HTR-8/SVneo (cell line): ENCODE data around the gene NSRP1.
"Not testable (repeated sequence)": the region's sequence is repeated elsewhere in the genome, so short reads cannot be mapped to it uniquely, and the experiment has no call there.

Experiments used
- DNase-seq: peaks from one replicate; pipeline ENCODE4 v3.0.0; 2011; ENCODE audit warnings: low spot score, mixed read lengths; ENCODE audit not compliant: insufficient read length
- FAIRE-seq: peaks from 2 replicates; lab custom pipeline; 2011; peaks lifted over from hg19 to GRCh38; lab: Jason Lieb, UNC

Gene NSRP1

DNA sequence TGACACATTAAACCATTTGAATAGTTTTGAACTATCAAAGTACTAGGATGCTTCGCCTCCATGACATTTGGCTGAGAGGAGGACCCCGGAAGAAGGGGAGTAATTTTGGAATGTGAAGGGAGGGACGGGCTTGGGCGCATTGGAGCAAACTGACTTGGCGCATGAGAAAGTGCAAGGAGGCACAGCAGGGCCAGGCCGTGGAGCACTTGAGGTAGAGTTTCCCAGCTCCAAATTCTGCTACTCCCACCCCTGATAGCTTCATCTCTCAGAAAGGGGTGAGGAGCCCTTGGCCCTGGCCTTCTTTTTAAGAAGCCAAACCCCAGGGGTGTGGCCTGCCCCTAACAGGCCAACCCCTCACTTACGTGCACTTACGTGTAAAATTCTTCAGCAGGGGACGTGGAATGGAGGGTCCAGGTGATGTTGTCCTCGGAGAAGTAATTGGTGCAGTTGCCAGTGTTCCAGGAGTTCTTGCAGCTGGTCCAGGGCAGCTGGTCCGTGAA is 101.2 kb downstream of the NSRP1 start:
- DNase-seq: no peak
- no peak for FAIRE-seq

DNA sequence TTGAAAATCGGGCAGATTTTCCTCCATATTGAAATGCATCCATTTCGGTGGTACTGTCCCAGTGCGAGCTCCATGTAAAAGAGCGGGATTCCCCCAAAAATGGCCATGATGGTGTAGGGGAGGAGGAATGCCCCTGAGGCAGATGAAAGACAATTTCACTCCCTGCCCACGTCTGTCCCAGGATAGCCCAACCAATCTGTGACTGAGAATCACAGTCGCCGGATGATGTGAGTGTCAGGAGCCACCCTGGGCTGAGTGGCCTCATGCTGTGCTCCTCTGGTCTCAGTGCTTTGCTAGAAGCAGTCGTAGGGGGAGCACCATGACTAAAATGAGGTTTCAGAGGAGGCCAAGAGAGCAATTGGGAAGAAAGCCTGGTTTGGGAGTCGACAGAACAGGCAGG is 102.2 kb downstream of the NSRP1 start:
- no peak for DNase-seq
- FAIRE-seq: no peak

DNA sequence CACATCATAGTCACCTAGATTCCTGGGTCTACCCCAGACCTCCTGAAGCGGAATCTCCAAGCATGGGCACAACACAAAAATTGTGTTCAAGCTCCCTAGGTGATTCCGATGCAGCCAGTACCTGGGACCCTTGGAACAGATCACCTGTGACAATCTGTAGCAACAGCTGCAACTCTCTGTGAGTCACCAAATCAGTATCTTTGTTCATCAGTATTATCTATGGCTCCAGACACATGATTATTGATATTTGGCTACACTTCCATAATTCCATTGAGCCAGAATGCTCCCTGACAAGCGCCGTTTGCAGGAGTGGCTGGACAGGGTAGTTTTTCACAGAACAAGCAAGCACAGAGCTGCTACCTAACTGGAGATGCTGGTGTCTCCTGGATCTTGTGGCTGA is 102.7 kb downstream of the NSRP1 start:
- no peak for FAIRE-seq
- no peak for DNase-seq

GRCh38 chr17:30219833-30220232 is 103.2 kb downstream of the NSRP1 start:
- DNase-seq (no peak), FAIRE-seq (no peak)

DNA sequence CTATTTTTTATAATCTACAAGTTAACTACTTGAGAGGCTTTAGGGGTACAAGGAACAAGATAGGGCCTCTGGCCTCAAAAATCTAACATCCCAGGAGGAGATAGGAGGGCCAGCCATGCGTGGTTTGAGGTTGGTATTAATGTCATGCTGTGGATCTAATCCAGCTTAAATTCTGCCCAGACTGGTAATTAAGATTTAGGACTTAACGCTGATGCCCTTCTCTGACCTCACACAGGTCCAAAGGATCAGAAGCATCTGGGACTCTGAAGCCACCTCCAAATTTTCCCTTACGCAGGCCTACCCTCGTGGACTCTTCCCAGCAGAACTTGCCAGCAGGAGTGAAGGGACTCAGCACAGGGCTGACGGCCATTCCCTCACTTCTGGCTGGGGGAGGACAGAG is 103.8 kb downstream of the NSRP1 start:
- DNase-seq (no peak), FAIRE-seq (no peak)

GRCh38 chr17:30221346-30221745 is 104.7 kb downstream of the NSRP1 start:
- no peak for DNase-seq
- no peak for FAIRE-seq

GRCh38 chr17:30222251-30222650 is 105.6 kb downstream of the NSRP1 start:
- no peak for FAIRE-seq
- no peak for DNase-seq

- no peak for FAIRE-seq
- DNase-seq: no peak
Observed at GRCh38 chr17:30222721-30223175, 106.1 kb downstream of the NSRP1 start.

- no peak for FAIRE-seq
- no peak for DNase-seq
Observed at GRCh38 chr17:30224419-30224960, 107.9 kb downstream of the NSRP1 start.

DNA sequence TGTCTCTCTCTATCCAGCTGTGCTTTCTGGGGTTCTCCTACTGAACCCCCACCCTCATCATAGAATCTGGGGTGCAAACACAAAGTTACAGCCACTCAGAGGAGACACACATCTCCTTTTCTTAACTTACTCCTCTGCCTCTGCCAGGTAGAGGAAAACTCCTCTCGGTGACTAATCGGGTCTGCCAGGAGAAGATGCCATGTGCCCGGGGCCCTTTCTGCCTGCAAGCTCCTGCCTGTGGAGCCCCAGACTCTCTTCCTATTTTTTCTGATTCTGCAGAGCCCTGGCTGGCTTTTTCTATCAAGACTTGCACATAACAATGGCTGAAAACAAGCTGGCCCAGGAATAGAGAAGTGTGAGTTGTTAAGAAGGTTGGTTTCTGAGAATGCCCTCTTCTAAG is 108.5 kb downstream of the NSRP1 start:
- no peak for FAIRE-seq
- DNase-seq: no peak

- DNase-seq (no peak), FAIRE-seq (no peak)
Observed at GRCh38 chr17:30225919-30226553, 109.4 kb downstream of the NSRP1 start.

DNA sequence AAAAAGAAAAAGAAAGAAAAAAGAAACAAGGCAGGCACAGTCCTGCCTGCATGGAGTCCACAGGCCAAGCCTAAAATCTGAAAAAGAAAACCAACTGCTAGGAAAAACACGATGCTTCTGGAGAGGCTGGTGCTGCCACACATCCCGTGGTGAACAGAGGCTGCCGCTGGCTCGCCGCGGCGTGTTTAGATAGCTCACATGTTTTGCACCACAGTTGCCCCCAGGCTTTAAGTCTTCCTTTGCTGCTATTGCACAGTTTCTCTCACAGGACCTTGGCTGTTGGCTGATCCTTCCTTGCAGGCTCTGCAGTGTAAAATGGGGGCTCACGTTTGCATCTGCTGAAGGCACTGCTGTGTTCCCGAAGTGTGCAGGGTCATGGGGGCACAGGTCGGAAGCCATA is 110.3 kb downstream of the NSRP1 start:
- no peak for FAIRE-seq
- DNase-seq: no peak

DNA sequence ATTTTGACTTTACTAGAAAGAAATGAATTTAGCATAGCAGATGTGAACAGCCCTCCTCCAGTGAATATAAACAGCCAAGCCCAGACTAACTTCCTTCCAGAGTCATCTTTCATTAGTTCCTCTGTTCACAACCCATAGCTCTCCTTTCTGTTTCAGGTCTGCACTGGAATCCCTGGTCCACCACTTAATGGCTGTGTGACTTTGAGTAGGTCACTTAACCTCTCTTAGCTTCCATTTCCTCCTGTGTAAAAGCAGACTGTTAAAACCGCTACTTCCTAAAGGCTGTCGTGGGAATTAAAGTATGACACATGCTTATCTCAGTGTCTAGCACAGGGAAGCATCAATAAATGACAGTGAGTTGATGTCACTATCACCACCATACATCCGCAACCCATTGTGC is 111.4 kb downstream of the NSRP1 start:
- peak; percentile 63 for FAIRE-seq

GRCh38 chr17:30229012-30229411 is 112.4 kb downstream of the NSRP1 start:
- FAIRE-seq: no peak
- DNase-seq: no peak

More for the DNA sequence above, 111.4 kb downstream of the NSRP1 start:
- DNase-seq: no peak

DNA sequence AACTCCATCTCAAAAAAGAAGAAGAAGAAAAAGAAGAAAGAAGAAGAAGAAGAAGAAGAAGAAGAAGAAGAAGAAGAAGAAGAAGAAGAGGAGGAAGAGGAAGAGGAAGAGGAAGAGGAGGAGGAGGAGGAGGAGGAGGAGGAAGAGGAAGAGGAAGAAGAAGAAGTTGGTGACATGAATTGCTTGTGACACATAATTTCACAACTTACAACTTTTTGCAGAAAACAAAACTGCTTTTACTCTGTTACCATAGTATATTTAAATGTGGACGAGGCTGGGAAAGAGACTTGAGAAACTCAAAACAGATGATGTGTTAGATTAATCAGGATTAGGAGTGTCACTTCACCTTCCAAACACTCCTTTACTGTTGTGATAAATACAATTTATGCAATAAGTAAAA is 113.4 kb downstream of the NSRP1 start:
- FAIRE-seq, DNase-seq: not testable (repeated sequence)

- DNase-seq: no peak
- FAIRE-seq: no peak
Observed at GRCh38 chr17:30230596-30231125, 114.0 kb downstream of the NSRP1 start.

DNA sequence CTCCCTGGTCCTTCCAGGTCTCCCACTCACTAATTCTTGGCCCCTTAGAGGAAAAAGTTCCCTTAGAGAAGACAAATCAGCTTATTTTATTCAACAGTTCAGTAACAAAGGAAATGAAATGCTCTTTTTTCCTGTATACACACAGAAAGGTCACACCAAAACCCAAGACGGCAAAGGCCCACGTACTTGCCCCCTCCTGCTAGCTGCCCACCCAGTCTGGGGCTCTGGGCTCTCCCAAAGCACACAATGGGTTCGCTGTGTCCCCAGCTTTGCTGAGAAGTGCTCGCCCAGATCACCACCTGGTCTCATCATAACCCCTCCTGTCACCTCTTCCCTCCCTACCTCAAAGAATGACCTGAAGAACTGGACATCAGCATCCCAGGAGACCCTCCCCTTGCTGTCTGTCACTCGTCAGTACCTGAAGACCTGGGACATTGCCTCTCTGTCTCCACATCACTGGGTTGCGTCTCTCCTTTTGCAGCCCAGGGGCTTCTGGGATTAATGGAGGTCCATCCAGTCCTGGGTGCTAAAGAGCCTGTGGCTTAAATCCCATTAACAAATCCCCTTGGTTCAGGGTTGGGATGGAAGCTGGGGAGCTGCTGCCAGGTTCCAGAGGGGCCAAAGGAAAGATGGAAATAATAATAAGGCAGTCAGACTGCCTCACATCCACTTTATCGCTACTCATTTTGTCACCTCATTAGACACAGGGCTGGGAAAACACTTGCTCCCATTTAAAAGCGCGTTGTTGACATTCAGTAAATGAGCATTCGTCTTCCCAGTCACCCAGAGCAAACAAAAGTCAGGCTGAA is 115.6 kb downstream of the NSRP1 start:
- FAIRE-seq: no peak
- DNase-seq: no peak

- no peak for FAIRE-seq
- DNase-seq: no peak
Observed at GRCh38 chr17:30232824-30233427, 116.3 kb downstream of the NSRP1 start.

DNA sequence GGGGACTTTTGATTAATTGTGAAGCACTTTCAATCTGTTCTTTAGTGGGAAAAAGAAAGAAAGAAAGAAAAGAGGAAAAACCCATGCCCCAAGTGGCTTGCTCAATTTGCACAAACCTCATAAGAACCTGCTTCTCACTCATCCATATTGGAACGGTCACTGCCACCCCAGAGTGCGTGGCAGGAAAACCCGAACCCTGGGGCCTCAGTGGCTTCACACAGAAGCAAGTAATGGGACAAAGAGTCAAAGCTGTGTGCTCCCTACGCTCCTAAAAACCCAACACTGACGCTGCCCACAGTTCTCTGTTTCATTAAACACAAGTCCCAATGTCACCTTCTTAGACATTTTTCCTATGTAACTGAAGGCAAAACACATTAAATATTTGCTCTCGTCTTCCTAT is 117.7 kb downstream of the NSRP1 start:
- DNase-seq (no peak), FAIRE-seq (no peak)

GRCh38 chr17:30234964-30235363 is 118.3 kb downstream of the NSRP1 start:
- no peak for FAIRE-seq
- DNase-seq: no peak
